PFSK-1 (cell line): ENCODE data around the gene OSBPL10.

ENCODE experiments used
- POLR2AphosphoS5 ChIP-seq: IDR thresholded peaks from 2 replicates; pipeline ENCODE4 v1.6.1; 2012; ENCODE audit warnings: low read depth, mild to moderate bottlenecking, control low read depth, low read length, moderate library complexity
- TAF1 ChIP-seq: IDR thresholded peaks from 2 replicates; pipeline ENCODE4 v1.6.1; 2012; ENCODE audit warnings: low read length, control low read depth, borderline replicate concordance; ENCODE audit not compliant: insufficient read depth

DNA sequence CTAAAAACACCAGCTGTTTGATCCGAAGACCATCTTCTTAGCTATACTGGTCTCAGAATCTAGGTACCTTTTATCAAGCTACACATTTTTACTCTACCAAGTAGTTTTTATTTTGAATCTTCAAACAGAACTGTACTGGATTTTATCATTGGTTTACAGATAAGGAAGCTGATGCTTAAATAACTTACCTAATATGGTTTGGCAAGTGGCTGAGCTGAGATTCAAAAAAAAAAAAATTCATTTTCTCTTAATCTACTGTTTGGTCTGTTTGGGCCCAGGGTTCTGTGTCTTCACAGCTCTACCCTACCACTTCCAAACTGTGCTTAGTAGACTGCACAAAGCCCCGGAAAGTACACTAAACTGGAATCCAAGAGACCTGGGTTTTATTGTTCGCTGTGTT lies 36.2 kb upstream of the OSBPL10 start:
- TF ChIP-seq POLR2AphosphoS5 (no peak), TAF1 (no peak)
